Activated CD4-positive, alpha-beta T cell treated with anti-CD3 and anti-CD28 coated beads, Interleukin-2, Interleukin-6, amounts not matched to agents 100 ng/mL and 50 ng/mL, durations not matched to agents 16 hours and 8 hours (primary cell): ENCODE data around the gene TMEM39A.

Source experiments
- DNase-seq: peaks from one replicate; pipeline ENCODE4 v3.0.0-alpha.2; 2020

The TMEM39A gene

GRCh38 chr3:119453822-119454221 lies 9.6 kb downstream of the TMEM39A start:
- no peak for DNase-seq

DNA sequence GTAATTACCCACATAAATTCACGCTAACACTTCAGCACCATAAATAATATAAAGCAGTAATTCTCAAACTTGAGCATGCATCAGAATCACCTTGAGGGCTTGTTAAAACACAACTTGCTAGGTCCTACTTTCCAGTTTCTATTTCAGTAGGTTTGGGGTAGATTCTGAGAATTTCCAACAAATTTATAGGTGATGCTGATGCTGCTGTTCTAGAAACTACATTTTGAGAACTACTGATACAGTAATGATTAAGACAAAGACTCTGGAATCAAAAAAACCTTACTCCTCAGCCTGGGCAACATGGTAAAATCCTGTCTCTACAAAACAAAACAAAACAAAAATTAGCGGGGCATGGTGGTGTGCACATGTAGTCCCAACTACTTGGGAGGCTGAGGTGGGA lies 18.8 kb downstream of the TMEM39A start:
- peak; percentile 15 for DNase-seq

- no peak for DNase-seq
Measured at GRCh38 chr3:119443179-119443578, 20.2 kb downstream of the TMEM39A start.

- DNase-seq, result no peak
Measured at GRCh38 chr3:119437691-119438258, 25.6 kb downstream of the TMEM39A start.

- no peak for DNase-seq
Measured at GRCh38 chr3:119436977-119437376, 26.4 kb downstream of the TMEM39A start.

GRCh38 chr3:119434703-119435102 lies 28.7 kb downstream of the TMEM39A start:
- no peak for DNase-seq

DNA sequence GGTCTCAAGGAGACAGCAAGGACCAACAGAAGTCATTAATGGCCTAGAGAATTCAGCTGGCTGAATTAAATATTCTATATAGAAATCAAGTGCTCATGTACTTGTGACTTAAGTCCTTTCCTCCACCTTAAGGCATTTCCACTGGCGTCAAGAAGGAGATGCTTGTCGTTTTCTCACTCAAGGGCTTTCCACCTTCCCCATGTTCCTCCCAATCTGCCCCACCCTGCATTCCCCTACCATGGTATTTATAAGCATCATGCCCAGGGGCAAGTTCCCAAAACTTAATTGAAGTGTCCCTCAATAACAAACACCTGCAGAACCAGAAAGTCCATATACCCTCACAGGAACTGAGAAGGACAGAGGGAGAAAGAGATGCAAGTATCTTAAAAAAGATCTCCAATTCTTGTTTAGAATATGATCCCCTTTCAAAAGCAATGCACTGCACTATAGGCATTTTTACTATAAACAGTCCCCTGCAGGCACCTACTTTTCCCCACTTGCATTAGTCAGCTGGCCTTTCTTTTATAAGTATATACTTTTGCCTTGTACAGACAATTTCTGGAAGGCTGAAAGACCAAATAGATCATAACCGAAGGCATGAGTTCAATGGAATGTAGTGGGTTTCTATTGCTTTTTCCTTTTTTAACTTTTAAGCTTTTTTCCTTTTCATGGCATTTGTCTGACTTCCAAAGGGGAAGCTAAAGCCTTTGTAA lies 29.6 kb downstream of the TMEM39A start:
- DNase-seq, result no peak

GRCh38 chr3:119428538-119428937 lies 34.9 kb downstream of the TMEM39A start:
- no peak for DNase-seq

GRCh38 chr3:119427669-119428068 lies 35.7 kb downstream of the TMEM39A start:
- no peak for DNase-seq

- no peak for DNase-seq
Measured at GRCh38 chr3:119420196-119420595, 43.2 kb downstream of the TMEM39A start.

DNA sequence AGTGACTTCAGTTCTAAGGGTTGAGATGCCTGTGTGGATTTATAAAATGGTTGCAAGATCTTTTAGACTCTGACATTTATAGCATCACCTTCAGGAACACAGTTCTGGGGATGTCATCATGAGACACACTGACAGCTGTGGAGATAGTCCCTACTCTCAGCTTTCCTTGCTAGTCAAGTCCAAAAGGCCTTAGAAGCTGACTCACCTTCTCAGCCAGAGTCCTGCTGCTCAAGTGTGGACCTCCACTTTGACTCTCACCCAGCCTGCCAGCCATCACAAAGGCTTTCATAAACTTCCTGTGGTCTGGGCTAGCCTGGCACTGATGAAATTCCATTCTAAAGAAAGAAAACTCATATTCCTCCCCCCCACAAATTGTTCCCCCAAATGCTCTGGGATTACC lies 44.8 kb downstream of the TMEM39A start:
- DNase-seq, result no peak

DNA sequence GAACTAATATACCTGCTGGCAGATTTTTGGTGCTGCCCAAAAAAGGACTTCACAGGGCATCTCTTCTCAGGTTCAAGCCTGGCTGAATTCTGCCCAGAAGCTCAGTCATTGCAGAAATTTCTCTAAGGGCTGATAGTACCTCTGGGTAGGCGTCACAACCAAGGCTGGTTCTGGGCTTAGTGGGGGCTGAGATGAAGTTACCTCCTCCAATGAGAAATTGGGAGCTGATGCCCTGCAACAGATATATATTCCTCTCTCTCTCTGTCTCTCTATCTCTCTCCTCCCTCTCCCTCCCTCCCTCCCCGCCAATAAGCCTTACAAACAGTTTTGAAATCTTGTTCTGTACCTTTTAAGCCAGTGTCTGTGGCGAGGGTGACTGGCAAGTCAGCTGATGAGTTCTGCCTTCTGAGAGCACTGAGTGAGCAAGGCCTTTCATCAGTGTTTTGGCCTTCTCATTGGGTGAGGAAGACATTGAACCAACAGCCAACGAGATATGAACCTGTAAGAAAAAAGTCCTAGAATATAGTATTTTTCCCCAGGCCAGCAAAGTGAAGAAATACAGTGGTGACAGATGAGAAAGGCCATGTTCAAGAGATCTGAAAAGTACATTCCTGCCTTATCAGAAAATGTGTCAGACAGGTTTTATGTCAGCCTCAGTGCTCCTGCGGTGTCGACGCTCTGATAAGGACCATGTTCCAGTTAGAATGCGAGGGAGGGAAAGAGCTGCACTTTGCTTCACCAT lies 45.5 kb downstream of the TMEM39A start:
- DNase-seq, result no peak

- DNase-seq, result no peak
Measured at GRCh38 chr3:119416873-119417272, 46.5 kb downstream of the TMEM39A start.

GRCh38 chr3:119413603-119414280 lies 49.7 kb downstream of the TMEM39A start:
- DNase-seq, result no peak

DNA sequence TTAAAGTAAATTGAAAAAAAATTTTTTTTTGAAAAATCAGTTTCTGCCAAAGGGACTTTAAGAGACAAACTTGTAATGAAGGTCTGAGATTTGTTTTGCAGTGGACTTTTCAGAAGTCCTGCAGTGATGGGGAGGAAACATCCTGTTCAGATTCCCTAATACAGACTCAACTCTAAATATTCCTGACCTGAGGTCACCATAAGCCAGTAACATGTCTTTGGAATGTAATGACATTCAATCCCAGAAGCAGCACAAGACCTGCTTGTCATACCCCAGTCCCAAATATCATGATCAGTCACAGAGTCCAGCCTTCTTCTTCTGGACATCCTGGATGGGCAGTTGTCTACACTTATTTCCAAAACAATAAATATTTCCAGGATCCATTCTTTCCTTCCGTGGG lies 53.6 kb downstream of the TMEM39A start:
- DNase-seq, result no peak

GRCh38 chr3:119408243-119408950 lies 55.0 kb downstream of the TMEM39A start:
- DNase-seq, result no peak

GRCh38 chr3:119405315-119405714 lies 58.1 kb downstream of the TMEM39A start:
- DNase-seq, result no peak

DNA sequence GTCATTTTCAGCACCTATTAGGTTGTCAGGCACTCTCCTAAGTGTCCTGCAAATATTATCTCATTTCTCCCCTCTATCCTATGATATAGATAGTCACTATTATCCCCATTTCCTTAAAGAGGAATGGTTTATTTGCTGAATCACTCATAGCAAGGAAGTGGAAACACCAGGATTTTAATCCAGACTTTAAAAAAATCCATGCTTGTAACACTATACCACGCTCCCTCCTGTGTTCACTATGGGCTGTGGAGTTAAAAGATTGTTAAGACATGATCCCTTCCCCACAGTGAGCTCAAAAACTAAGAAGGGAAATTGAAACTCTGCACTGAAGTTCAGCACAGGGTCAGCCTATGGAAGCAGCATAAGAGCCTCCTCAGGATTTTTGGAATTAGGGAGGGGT lies 60.2 kb downstream of the TMEM39A start:
- DNase-seq, result no peak

- DNase-seq, result no peak
Measured at GRCh38 chr3:119402791-119403190, 60.6 kb downstream of the TMEM39A start.

GRCh38 chr3:119401503-119402440 lies 61.6 kb downstream of the TMEM39A start:
- DNase-seq, result no peak

DNA sequence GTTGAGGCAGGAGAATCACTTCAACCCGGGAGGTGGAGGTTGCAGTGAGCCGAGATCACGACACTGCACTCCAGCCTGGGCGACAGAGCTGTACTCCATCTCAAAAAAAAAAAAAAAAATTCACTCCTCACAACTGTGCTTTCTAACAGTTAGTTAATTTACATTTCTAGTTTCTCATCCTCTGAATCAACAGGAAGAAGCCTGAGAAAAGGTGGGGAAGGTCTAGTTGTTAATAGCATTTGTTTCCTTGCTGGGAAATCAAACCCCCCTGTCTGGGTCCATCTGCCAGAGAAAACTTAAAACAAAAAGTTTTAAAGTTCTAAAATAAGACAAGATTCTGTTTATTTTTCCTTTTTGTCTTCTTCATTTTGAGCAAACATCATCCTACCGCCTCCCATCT lies 62.3 kb downstream of the TMEM39A start:
- DNase-seq, result peak; percentile 7

- no peak for DNase-seq
Measured at GRCh38 chr3:119400466-119400865, 62.9 kb downstream of the TMEM39A start.
